GM18858 (cell line): ENCODE data around the gene AP1B1.

ENCODE experiments used
- ATAC-seq: cut with Tn5 transposase; IDR thresholded peaks from one replicate; pipeline ENCODE4 v1.9.1; 2021; ENCODE audit not compliant: unreplicated experiment

The AP1B1 gene

DNA sequence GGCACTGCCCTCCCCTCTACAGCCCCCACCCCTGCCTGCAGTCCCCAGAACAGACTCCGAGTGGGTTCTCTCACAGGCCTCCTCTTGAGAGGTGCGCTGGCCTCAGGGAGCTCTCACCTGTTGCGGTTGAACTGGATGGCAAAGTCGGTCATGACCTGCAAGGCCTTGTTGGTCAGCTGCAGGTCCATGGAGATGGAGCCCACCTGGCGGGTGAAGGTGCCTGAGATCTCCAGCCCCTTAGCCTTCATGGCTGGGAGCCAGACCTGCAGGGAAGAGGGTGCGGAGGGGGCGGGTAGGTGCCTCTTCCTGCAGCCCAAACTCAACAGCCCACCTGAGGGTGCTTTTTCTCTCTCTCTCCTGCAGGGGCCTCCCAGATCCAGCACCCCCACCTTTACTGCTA is 54.2 kb downstream of the AP1B1 start:
- ATAC-seq = no peak

DNA sequence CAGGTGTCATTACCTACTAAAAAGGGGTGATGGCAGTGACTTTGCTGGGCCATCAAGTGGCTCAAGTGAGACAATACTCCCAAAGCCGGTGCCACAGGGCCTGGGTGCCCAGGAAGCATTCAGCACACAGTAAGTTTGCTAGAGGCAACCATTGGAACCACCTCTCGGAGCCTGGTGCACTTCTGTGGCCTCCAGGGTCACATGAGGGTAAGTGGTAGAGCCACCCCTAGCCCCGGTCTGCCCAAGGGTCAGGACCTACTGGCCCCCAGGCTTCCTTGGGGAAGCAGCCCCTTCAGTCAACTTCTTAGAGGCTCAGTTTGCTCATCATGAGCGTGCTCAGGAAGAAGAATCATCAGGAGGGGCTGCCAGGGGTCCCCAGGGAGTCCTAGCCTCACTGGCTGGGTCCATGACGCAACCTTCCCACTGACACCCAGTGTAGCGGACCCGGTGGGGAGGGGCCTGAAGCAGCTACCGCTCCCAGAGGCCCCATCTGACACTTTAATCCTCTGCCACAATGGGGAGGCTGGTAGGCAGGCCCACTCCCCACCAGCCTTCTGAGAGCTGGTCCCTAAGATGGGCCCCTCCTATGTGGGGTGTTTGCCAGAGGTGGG is 55.4 kb downstream of the AP1B1 start:
- ATAC-seq = no peak

DNA sequence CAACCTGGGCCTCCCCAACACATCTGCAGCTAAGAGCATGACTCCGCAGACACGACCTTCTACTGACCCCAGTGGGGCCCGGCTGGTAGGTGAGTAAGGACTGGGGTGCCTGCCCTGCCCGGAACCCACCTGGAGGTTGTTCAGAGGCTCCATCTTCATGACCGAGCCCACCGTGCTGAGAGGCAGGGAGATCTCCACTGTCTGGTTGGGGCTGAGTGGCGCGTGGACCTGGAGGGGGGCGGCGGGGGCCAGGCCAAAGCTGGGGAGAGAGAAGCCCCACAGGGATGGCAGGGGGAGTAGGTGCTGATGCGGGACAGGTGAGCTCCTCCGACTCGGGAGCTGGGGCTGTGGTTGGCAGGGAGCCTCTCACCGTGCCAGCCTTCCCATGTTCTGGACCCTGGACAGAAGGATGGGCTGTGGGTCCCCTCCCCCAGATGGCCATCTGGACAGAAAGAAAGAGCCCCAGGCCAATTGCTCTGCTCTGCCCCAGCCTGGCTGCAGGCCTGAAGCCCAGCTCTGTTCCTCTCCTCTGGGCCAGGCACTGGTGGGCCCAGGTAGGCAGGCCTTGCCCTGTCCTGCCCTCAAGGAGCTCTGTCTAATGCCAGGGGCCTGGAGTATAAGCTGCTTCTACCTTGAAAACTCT is 56.6 kb downstream of the AP1B1 start:
- ATAC-seq = no peak

DNA sequence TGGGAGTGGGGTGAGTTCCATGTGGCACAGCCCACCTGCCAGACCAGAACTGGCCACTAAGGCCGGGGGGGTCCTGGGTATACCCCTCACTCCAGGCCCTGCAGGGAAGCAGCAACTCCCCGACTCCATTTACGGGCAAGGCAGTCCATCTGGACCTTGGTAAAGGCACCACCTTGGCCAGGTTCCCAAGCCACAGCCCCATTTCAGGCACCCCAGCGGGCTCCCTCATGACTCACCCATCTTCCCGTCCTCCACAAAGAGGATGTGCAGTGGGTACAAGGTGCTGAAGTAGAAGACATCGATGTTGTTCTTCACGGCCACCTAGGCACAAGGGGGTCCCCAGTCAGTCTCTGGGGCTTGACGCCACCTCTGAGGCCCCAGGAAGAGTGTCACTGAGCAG is 57.2 kb downstream of the AP1B1 start:
- ATAC-seq = no peak

DNA sequence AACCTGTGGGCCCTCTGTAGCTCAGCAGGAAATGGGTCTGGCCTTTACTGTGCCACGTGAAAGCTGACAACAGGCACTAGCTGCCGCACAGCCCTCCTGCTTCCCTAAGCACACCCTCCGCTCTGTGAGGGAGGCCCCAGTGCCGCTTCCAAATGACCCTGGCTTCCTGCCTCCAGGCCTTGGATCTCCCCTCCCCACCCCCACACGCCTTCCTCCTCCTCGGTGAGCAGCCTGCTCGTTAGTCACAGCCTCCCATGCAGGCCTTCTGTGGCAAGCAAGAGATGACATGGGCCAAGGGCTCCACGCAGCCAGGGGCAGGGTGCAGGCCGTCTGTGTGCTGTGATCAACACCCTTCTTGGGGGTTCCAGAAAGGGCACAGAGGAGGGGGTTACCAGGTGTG is 57.6 kb downstream of the AP1B1 start:
- ATAC-seq = no peak

DNA sequence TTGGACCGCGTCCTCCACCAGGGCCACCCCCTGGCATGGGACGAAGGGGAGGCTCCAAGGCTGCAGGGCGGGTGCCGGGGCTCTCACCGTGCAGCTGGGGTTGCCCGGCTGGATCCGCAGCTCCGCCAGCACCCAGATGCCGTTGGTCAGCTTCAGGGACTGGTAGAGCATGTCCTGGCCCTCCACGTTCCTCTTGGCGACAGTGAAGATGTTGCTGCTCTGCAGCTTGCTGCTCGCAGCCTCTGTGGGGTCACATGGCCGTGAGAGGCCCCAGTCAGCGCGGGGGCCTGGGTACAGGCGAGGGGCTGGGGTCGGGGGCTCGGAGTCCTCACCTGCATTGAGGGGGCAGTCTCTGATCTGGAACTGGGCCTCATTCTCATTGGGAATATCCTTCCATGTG is 58.1 kb downstream of the AP1B1 start:
- no peak for ATAC-seq

DNA sequence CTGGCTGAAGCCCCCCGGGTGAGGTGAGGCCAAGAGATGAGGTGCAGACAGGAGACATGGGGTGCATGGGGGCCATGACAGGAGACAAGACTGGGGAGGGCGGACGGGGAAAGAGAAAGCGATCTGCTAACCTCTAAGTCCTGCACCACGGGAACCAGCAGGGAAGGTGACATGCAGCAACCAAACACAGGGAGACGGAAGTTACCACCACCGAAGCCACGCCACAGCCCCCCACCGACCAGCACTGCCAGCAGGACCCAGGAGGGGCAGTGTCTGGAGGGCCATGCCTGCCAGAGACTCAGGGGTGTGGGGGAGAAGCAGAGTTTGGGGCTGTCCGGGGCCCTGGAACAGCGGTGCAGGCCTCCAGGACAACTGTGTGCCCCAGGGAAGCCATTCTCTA is 58.8 kb downstream of the AP1B1 start:
- ATAC-seq = no peak

DNA sequence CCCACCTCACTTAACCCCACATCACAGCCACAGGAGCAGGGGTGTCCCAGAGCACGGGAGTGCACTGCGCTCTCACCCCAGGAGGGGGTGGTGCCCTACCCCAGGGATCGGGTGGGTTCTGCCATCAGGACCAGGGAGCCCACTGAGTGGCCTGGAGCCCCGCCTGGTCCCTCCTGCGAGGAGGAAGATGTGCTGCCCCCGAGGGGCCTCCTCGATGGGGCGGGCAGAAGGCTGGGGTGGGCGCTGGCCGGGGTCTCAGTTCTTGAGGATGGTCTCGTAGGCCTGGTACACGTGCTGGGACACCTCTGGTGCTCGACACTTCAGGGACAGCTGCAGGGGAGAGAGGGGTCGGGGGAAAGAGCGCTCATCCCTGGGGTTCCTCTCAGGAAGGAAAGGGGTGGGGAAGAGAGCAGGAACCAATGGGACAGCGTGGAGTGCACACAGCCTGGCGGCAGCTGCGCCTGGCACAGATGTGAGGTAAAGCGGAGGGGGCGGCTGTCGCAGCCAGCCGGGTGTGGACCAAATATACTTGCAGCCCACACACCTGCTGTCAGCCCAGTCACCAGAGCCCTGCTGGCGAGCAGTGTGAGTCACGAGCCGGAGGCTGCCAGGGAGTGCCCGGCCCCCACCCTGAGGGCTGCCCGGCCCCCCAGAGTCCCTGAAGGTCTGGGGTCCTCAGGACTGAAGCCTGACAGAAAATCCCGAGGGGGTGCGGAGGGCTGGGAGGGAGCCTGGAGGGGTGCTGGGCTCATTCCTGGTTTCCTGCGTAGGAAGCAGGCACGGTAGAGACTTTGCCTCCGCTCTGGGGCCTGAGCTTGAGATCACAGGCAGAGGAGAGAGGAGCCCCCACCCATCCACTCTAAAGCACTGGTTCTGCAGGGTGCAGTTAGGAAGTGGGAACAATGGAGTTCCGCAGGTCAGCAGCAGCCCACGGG is 59.5 kb downstream of the AP1B1 start:
- no peak for ATAC-seq

DNA sequence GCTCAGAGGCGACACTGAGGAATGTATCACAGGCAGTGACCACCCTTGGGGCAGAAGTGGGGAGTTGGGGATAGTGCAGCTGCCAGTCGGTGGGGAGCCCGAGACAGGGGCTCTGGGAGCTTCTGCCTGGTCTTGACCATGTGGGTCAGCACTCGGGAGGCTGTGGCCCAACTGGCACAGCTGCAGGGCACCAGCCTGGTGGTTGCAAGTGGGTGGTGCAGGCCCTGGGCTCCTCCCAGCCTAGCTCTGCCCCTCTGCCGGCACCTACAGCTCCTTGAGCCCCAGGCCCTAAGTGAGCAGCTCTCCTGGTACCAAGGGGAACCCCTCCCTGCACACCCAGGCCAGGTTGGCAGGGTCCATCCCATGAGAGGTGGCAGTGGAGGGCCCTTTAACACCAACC is 60.3 kb downstream of the AP1B1 start:
- ATAC-seq = no peak

DNA sequence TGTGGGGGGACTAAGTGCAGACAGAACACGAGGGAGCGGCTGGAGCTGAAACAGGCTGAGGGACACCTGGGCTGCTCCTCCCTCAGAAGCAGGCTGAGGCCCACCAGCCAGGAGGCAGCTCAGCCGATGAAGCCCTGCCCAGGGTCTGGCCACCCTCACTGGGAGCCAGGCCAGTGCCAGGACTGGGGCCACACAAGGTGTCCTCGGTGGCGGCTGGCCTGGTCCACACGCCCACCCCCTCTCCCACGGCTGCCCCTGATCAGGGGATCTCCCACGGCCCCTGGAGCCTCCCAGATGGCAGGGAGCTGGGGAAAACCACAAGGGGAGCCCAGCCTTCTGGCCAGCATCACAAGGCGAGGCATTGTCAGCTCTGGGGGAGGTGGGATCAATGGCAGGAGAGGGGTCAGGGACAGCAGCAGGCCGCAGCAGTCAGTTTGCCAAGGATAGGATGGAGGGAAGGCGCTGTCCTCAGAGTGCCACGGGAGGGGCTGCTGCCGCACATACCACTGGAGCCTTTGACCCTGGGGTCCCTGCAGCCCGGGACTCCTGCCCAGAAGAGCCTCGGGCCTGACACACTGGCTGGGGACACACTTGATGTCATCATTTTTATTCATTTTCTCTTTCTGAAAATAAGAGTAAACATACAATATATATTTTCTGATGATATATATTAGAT is 61.1 kb downstream of the AP1B1 start:
- no peak for ATAC-seq

DNA sequence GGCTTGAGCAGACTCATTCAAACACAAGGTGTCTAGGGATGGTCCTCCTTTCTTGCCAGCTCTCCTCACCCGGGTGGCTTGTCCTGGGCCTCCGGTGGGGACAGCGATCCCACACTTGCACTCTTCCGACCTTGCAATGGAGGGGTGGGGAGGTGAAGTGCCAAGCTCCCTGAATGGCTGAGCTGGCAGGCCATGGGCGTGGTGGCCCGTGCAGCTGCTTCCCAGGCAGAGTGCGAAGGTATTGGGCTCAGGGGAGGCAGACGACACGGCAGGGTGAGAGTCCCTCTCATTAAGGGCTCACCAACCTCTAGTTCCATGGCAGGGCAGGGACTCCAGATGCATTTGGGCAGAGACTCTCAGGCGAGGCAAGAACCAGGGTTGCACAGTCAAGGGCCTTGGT is 61.9 kb downstream of the AP1B1 start:
- ATAC-seq = no peak

DNA sequence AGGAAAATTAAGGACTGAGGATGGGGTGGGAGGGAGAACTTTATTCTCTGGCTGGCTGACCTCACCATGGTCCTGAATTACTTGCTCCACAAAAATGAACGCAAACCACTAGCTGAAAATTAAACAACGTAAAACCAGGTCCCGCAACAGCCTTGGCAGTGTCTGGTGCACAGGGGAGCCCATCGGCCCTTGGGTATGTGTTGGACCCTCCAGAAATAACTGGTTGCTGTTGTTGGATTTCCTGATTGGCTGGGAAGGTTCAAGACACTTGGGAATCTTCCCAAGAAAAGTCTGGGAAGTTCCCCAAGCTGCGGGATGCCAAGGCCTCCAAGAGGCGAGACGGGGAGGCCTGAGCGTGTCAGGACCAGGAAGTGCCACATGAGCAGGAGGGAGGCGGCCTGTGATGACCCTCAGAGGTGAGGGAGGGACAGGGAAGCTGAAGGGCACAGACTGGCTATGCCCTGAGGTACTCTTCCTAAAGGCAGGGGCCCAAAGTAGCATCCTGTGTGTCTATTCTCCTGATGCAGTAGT is 62.5 kb downstream of the AP1B1 start:
- no peak for ATAC-seq

DNA sequence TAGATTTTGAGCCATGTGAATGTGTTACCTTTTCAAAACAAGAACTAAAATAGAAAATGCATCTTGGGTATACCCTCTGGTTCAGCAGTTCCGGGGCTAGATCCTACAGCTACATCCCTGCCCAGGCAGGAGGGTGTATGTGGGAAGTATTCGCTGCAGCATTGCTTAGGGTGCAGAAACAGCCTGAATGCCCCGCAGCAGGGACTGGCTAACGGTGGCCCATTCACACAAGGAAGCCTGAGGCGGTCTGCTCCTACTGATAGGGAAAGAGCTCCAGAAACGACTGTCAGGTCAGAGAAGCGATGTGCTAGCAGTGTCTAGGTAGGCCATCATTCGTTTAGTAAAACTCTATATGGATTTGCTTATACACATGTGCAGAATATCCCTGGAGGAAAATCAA is 63.0 kb downstream of the AP1B1 start:
- no peak for ATAC-seq

DNA sequence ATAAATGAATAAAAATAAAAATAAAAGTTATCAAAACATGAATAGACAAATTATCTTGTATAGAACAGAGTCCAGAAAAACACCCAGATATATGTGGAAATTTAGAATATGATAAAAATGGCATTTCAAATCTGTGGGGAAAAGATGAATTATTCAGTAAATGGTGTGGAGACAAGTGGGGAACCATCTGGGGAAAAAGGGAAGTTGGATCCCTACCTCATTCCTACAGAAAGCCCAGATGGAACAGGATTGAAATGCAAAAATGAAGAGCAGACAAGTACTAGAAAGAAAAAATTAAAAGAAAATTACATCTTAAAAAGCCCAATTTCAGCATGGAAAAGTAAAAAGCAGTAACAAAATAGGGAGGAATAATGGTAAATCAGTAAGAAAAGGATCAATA is 64.7 kb downstream of the AP1B1 start:
- ATAC-seq = no peak

DNA sequence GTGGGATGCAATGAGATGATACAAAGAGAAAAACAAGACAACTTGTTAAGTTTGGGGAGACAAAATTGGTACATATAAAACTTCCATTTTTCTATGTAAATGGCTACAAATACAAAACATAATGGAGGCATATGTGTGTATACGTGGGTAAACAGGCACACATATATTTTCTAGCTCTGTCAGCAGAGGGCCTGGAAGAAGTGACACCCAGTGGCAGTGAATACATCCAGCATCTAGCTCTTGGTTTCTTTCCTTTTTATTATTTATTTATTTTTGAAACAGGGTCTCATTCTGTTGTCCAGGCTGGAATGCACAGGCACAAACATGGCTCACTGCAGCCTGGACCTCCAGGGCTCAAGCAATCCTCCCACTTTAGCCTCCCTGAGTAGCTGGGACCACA is 67.8 kb downstream of the AP1B1 start:
- no peak for ATAC-seq

DNA sequence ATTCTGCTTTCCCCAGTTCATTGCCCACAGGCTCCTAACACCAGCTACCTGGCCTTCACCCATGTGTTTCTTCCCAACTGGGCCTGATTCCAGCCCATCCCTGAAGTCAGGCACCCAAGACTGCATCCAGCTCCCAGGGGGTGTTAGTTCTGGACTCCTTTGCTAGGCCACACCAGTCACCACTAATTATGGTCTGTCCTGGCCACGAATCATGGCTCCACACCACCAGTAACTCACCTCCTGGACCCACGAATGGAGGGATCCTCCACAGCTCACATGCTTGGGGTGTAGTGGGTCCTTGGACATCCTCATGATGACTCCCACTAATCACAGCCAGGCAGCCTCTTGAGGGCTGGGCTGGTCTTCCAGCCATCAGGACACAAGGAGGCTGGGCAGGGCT is 69.3 kb downstream of the AP1B1 start:
- ATAC-seq = no peak

DNA sequence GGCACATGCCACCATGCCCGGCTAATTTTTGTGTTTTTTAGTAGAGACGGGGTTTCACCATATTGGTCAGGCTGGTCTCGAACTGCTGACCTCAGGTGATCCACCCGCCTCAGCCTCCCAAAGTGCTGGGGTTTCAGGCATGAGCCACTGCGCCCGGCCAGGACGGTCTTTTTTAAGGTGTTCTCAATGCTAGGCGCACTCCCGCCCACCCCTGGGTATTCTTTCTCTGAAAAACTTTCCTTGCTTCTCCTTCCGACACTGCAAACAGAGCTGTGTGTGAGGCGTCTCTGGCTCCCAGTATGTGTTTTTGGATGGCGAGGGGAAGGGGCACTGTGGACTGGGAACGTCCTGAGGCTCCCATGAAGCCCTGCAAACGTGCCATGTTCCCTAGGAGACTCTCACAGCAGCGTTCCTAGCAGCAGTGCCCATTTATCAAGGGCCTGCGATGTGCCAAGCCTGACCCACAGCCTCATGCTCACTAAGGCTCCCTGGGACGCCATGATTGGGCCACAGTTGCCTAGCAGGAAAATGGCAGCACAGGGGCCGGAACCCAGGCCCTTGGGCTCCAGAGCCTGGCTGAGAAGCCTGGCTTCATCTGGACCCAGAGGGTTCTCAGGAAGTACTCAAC is 70.4 kb downstream of the AP1B1 start:
- ATAC-seq = no peak

DNA sequence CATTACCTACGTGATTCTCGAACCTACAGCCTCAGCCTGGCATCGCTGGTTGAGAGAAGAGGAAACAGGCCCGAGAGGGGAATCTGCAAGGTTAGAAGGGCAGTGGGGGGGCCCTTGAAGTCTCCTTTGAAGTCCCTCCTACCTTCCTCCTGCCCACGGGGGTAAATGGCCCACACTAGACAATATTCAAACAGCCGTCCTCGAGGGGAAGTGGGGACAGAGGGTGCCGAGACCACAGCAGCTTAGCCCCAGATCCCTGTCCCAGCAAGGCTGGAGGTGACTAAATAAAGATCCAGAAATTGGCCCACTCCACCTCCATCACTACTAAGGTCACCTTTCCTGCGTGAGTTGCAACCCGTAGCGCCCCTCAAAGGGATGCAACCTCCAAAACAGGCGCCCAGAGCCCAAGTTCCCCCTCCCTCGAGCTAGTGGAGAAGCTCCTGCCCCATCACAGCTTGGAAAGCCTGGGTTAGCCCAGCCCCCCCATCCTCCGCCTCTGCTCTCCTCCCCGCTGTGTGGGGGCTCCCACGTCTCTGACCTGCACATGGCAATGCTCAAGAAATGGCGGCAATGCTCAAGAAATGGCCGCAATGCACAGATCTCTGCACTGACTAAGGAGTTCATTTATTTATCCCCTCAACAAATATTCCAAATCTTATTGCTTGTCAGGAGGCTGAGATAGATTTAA is 72.1 kb downstream of the AP1B1 start:
- no peak for ATAC-seq

DNA sequence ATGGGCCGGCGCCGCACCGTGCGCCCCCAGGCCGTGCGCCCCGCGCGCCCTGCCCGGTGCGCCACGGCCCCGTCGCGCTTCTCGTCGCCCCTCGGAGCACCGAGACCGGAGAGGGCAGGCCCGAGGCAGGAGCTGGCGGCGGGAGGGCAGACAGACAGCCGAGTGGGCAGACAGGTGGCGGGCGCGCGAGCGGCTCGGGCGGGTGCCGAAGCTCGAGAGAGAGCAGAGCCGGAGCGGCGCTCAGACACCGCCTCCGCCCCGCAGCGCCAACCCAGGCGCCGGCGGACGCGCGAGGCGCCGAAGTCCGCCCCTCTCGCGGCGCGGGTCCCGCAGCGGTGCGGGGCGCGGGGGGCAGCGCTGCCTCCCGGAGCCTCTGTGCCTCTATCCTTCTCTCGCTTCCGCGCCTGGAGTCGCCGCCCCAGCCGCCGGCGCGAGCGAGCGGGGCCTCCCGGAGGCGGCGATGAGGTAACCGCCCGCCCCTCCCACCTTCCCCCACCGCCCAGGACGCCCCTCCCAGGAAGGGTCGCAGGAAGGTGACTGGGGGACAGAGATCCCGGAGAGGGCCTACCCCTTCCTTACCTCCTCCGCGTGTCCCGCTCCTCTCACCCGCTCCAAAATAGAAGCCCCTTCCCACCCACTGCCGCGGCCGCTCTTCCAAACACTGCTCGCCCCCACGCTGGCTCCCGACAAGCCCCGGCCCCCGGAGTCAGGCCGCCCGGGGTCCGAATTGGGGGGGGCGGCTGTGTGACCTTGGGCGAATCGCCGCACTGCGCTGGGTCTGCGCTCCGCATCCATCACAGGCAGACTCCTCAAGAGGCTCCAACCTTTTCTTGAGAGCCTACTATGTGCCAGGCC is 72.9 kb downstream of the AP1B1 start, which contains the start of gene RASL10A:
Gene RASL10A (minus strand): TSS at position 412 of the 855 bp plus-strand sequence. CDS start 451 bp downstream, outside the sequence.
- ATAC-seq = no peak
